ENCODE data around the gene GABRR2. TPM values are rescaled to one million over a fixed set of nuclear protein-coding genes. Genes with fewer than 3 reads are reported as not detected.

The GABRR2 gene
- total RNA-seq, 1 donor from 2014 or later: 0.61 TPM

DNA sequence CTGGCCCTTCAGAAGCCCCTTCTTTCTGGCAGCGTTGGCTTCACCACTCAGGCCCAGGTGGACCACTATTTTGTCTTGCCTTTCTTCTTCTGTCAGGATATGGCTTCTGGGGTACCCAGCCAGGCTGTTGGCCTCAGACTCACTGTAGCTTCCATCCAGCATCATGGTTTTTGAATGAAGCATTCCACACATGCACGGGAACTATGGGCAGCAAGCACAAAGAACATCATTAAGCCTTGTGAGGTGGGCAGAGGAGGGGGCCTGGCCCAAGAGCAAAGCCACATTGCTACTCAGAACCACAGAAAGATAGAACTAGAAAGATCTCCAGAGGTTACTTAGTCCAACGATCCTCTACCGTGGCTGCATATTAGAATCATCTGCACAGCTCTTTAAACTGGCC is 57.3 kb downstream of the GABRR2 start:
- Histone ChIP-seq H3K4me1 (ENCODE audit: insufficient read depth, low read length) (no peaks in the 10 kb centered on the region), H3K4me2 (ENCODE audit: low read length) (no peak overlapping the region), H3K79me2 (ENCODE audit: insufficient read depth, low read length) (no peaks in the 10 kb centered on the region), H2AFZ (ENCODE audit: low read depth, low read length) (no peak overlapping the region), H3K36me3 (ENCODE audit: insufficient read depth, low read length) (no peaks in the 10 kb centered on the region), H3K27me3 (ENCODE audit: insufficient read depth, low read length) (no peaks in the 10 kb centered on the region), H3K9me3 (ENCODE audit: insufficient read depth, low read depth, low read length) (no peaks in the 10 kb centered on the region), H3K27ac (ENCODE audit: low read depth, low read length) (no peak overlapping the region), H4K20me1 (ENCODE audit: insufficient read depth, low read length) (no peaks in the 10 kb centered on the region), H3K4me3 (ENCODE audit: insufficient read depth, low read depth, low read length) (no peak overlapping the region), H3K9ac (ENCODE audit: low read length) (no peak overlapping the region)
- Mint-ChIP-seq H3K4me1 (ENCODE audit: low read depth, unreplicated experiment) (no peaks in the 10 kb centered on the region), H3K27ac (ENCODE audit: unreplicated experiment) (no peak overlapping the region), H3K4me3 (ENCODE audit: unreplicated experiment) (no peak overlapping the region), H3K9me3 (ENCODE audit: unreplicated experiment) (no peaks in the 10 kb centered on the region), H3K27me3 (ENCODE audit: low read depth, unreplicated experiment) (peaks cover 3% of the 10 kb centered on the region), H3K36me3 (ENCODE audit: low read depth, unreplicated experiment) (no peaks in the 10 kb centered on the region)
- no peak for FAIRE-seq
- no peak for DNase-seq (ENCODE audit: low read depth)
- TF ChIP-seq, protein P1, sequence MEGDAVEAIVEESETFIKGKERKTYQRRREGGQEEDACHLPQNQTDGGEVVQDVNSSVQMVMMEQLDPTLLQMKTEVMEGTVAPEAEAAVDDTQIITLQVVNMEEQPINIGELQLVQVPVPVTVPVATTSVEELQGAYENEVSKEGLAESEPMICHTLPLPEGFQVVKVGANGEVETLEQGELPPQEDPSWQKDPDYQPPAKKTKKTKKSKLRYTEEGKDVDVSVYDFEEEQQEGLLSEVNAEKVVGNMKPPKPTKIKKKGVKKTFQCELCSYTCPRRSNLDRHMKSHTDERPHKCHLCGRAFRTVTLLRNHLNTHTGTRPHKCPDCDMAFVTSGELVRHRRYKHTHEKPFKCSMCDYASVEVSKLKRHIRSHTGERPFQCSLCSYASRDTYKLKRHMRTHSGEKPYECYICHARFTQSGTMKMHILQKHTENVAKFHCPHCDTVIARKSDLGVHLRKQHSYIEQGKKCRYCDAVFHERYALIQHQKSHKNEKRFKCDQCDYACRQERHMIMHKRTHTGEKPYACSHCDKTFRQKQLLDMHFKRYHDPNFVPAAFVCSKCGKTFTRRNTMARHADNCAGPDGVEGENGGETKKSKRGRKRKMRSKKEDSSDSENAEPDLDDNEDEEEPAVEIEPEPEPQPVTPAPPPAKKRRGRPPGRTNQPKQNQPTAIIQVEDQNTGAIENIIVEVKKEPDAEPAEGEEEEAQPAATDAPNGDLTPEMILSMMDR (IDR thresholded peaks at IDR 0.05; ENCODE audit: insufficient read depth, low read depth, low read length): no peak
- TF ChIP-seq EZH2 (IDR thresholded peaks at IDR 0.05; ENCODE audit: insufficient read depth, low read length): no peak

DNA sequence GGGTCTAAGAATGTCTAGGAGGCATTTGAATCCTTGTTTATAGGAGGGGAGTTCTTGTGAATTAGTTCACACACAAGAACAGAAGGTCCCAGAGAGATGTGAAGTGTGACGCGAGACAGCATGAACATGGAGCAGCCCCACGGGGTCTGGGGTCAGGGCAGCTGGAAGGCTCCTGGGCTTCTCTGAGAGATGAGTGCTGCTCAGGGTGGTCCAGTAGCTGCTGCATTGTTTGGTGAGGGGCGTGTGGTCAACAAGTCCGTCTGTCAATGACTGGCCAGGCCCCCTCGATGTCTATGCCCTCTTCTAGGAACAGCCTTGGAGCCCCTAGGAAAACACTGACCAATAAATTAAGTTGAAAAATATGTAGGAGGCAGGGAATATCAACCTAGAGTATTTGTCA is 57.8 kb downstream of the GABRR2 start:
- no peaks in the 10 kb centered on the region for H3K9me3 ChIP-seq (ENCODE audit: insufficient read depth, low read depth, low read length)
- no peak overlapping the region for H3K27ac ChIP-seq (ENCODE audit: low read depth, low read length)
- H4K20me1 ChIP-seq (ENCODE audit: insufficient read depth, low read length): no peaks in the 10 kb centered on the region
- H2AFZ ChIP-seq (ENCODE audit: low read depth, low read length): no peak overlapping the region
- FAIRE-seq (no peak), DNase-seq (ENCODE audit: low read depth) (no peak)
- H3K4me3 ChIP-seq (ENCODE audit: insufficient read depth, low read depth, low read length): no peak overlapping the region
- H3K27me3 ChIP-seq (ENCODE audit: insufficient read depth, low read length): no peaks in the 10 kb centered on the region
- Mint-ChIP-seq H3K9me3 (ENCODE audit: unreplicated experiment) (no peaks in the 10 kb centered on the region), H3K4me3 (ENCODE audit: unreplicated experiment) (no peak overlapping the region), H3K4me1 (ENCODE audit: low read depth, unreplicated experiment) (no peaks in the 10 kb centered on the region), H3K27ac (ENCODE audit: unreplicated experiment) (no peak overlapping the region), H3K36me3 (ENCODE audit: low read depth, unreplicated experiment) (no peaks in the 10 kb centered on the region), H3K27me3 (ENCODE audit: low read depth, unreplicated experiment) (peaks cover 3% of the 10 kb centered on the region)
- H3K36me3 ChIP-seq (ENCODE audit: insufficient read depth, low read length): no peaks in the 10 kb centered on the region
- no peaks in the 10 kb centered on the region for H3K79me2 ChIP-seq (ENCODE audit: insufficient read depth, low read length)
- H3K4me1 ChIP-seq (ENCODE audit: insufficient read depth, low read length): no peaks in the 10 kb centered on the region
- H3K4me2 ChIP-seq (ENCODE audit: low read length): no peak overlapping the region
- no peak overlapping the region for H3K9ac ChIP-seq (ENCODE audit: low read length)
- no peak for TF ChIP-seq EZH2 (IDR thresholded peaks at IDR 0.05; ENCODE audit: insufficient read depth, low read length)
- TF ChIP-seq, protein P1 (IDR thresholded peaks at IDR 0.05; ENCODE audit: insufficient read depth, low read depth, low read length): no peak

DNA sequence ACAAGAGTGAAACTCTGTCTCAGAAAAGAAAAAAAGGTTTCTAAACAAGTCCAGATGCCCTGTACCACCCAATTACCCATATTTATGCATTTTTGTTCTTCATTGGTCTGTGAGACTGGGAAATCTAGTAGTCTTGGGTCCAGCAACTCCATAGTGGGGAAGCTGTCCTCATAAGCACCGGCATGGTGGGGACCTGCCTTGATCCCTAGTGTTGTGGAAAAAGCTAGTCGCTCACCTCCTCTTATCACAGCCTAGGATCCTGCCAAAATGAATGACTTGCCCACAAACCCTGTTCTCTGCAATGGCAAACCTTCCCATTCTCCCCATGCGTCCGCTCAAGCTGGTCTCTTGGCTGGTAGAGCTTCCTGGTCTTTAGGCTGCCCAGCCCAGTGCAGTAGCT is 59.7 kb downstream of the GABRR2 start:
- no peak for DNase-seq (ENCODE audit: low read depth)
- Histone ChIP-seq H3K4me1 (ENCODE audit: insufficient read depth, low read length) (no peaks in the 10 kb centered on the region), H2AFZ (ENCODE audit: low read depth, low read length) (no peak overlapping the region), H3K27me3 (ENCODE audit: insufficient read depth, low read length) (no peaks in the 10 kb centered on the region), H3K4me3 (ENCODE audit: insufficient read depth, low read depth, low read length) (no peak overlapping the region), H3K27ac (ENCODE audit: low read depth, low read length) (no peak overlapping the region), H3K9me3 (ENCODE audit: insufficient read depth, low read depth, low read length) (no peaks in the 10 kb centered on the region), H3K79me2 (ENCODE audit: insufficient read depth, low read length) (no peaks in the 10 kb centered on the region), H3K36me3 (ENCODE audit: insufficient read depth, low read length) (no peaks in the 10 kb centered on the region), H3K4me2 (ENCODE audit: low read length) (no peak overlapping the region), H4K20me1 (ENCODE audit: insufficient read depth, low read length) (no peaks in the 10 kb centered on the region), H3K9ac (ENCODE audit: low read length) (no peak overlapping the region)
- no peak for FAIRE-seq
- Mint-ChIP-seq H3K27ac (ENCODE audit: unreplicated experiment) (no peak overlapping the region), H3K27me3 (ENCODE audit: low read depth, unreplicated experiment) (peaks cover 3% of the 10 kb centered on the region), H3K4me3 (ENCODE audit: unreplicated experiment) (no peak overlapping the region), H3K4me1 (ENCODE audit: low read depth, unreplicated experiment) (no peaks in the 10 kb centered on the region), H3K9me3 (ENCODE audit: unreplicated experiment) (no peaks in the 10 kb centered on the region), H3K36me3 (ENCODE audit: low read depth, unreplicated experiment) (no peaks in the 10 kb centered on the region)
- no peak for TF ChIP-seq EZH2 (IDR thresholded peaks at IDR 0.05; ENCODE audit: insufficient read depth, low read length)
- TF ChIP-seq, protein P1 (IDR thresholded peaks at IDR 0.05; ENCODE audit: insufficient read depth, low read depth, low read length): no peak
